Activated T-cell treated with anti-CD3 and anti-CD28 coated beads, Interleukin-2, amount 50 U/mL, for 4 hours (primary cell): Measurements from ENCODE around the gene EGFR. TPM values are rescaled to one million over a fixed set of nuclear protein-coding genes. Genes with fewer than 3 reads are reported as not detected.

Source experiments
- ATAC-seq, 2 donors: fragments of 200-7000 bp; cut with Tn5 transposase; one replicate each; pipeline ENCODE4 v1.10.0; 2021
- DNase-seq: peaks from one replicate; pipeline ENCODE4 v3.0.0-alpha.2; 2020
- H3K27me3 Mint-ChIP-seq: one replicate; pipeline ENCODE4 v1.8.0; 2021; ENCODE audit warnings: low read depth, mixed read lengths
- H3K36me3 Mint-ChIP-seq: one replicate; pipeline ENCODE4 v1.8.0; 2022; ENCODE audit warnings: mixed read lengths; ENCODE audit not compliant: insufficient read depth
- H3K4me1 Mint-ChIP-seq: one replicate; pipeline ENCODE4 v1.8.0; 2021; ENCODE audit warnings: low read depth, mixed read lengths
- H3K4me3 Mint-ChIP-seq: one replicate; pipeline ENCODE4 v1.8.0; 2021; ENCODE audit warnings: mild to moderate bottlenecking, moderate library complexity, mixed read lengths
- H3K9me3 Mint-ChIP-seq: one replicate; pipeline ENCODE4 v1.8.0; 2021; ENCODE audit warnings: mixed read lengths
- total RNA-seq, 3 donors: library from RNA; stranded (reverse); gene quantifications; one replicate each; pipeline ENCODE4 v1.2.1, GENCODE V29; 2021

EGFR gene
- total RNA-seq, 3 donors from 2014 or later, result 0.11 to 0.30 (median 0.26) TPM

DNA sequence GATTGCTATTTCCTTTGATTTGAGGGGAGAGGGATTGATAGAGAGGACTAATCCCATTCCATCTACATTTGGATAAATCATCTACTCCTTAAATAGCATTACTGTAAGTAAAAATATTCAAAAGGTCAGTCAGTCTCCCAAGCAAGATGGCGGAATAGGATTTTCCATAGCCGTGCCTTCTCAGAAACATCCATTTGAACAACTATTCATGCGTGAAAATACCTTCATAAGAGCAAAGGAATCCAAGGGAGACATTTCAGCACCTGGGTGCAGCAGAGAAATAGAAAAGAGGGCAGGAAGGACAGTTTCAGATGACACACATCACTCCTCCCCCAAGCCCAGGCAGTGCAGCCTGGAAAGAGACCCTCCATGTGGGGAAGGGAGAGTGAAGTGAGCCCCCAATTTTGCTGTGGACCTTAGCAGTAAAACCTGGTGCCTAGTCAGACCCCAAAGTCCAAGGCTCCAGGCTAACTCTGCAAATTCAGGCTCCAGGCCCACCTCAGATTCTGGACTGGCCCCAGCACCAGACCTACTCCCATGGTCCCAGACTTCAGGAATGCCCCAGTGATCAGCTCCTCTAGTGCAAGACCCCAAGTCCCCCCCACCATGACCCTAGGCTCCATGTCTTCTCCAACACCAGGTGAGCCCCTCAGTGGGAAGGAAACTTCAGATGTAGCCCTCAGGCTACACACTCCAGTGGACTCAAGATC, 242.0 kb downstream of the EGFR start:
- DNase-seq (no peak), ATAC-seq (no peak)
- no peaks in the 10 kb centered on the region for H3K36me3 Mint-ChIP-seq
- peaks cover 19% of the 10 kb centered on the region for H3K27me3 Mint-ChIP-seq
- H3K9me3 Mint-ChIP-seq, result no peaks in the 10 kb centered on the region
- H3K4me3 Mint-ChIP-seq, result no peak overlapping the region
- peaks cover 3% of the 10 kb centered on the region for H3K4me1 Mint-ChIP-seq
